PC-3 (cell line): ENCODE results near the gene ABLIM3.

Source experiments
- EZH2 ChIP-seq: fragments of 300-600 bp; sonication (generic); IDR thresholded peaks from one replicate; pipeline ENCODE4 v1.6.1; 2017; ENCODE audit warnings: antibody characterized with exemption, mild to moderate bottlenecking, low read length; ENCODE audit not compliant: unreplicated experiment
- TF ChIP-seq, protein P1 (sequence below): fragments of 300-600 bp; sonication (generic); conservative IDR thresholded peaks from 2 replicates; pipeline ENCODE4 v1.5.1; 2017; ENCODE audit warnings: antibody characterized with exemption, low read depth, mild to moderate bottlenecking, low read length

DNA sequence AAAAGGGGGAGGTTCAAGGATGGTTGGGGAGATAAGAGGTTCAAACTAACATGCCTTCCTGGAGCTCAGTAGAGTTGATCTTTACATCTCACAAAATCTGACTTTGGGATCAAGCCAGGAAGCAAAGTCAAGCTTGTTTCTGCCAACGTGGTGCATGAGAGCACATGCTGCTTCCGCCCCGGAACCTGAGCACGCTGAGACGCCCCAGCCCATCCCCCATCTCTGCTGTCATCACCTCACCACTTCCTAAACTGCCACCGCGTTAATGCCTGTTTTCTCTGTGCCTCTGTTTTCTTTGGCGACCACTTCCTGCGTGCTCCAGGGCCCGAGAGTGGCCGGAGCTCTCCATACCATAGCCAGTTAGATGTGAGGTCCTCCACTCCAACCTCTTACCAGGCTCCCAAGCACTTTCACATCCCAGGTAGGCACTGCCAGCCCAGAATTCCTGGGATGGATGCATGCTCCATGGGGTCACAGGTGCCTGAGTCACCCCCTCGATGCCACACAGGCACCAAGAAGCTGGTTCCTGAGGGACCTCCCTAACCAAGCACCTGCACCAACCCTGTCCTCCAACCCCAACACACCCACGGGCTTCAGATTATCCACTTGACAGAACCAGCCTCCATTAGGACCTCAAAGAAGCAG, 99.2 kb downstream of the ABLIM3 start:
- TF ChIP-seq, protein P1, sequence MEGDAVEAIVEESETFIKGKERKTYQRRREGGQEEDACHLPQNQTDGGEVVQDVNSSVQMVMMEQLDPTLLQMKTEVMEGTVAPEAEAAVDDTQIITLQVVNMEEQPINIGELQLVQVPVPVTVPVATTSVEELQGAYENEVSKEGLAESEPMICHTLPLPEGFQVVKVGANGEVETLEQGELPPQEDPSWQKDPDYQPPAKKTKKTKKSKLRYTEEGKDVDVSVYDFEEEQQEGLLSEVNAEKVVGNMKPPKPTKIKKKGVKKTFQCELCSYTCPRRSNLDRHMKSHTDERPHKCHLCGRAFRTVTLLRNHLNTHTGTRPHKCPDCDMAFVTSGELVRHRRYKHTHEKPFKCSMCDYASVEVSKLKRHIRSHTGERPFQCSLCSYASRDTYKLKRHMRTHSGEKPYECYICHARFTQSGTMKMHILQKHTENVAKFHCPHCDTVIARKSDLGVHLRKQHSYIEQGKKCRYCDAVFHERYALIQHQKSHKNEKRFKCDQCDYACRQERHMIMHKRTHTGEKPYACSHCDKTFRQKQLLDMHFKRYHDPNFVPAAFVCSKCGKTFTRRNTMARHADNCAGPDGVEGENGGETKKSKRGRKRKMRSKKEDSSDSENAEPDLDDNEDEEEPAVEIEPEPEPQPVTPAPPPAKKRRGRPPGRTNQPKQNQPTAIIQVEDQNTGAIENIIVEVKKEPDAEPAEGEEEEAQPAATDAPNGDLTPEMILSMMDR, result no peak
- TF ChIP-seq EZH2, result no peak
